HL-60/S4 (cell line): ENCODE measurements around the gene RALGDS.
"Not testable (repeated sequence)": the region's sequence is repeated elsewhere in the genome, so short reads cannot be mapped to it uniquely, and the experiment has no call there.

Source experiments
- in situ Hi-C: fragments of 300-500 bp; cut with MboI; formaldehyde crosslinking; loops from 2 replicates; pipeline ENCODE4 v1.14.3; 2022; ENCODE audit warnings: low sequenced_read_pairs

RALGDS gene

DNA sequence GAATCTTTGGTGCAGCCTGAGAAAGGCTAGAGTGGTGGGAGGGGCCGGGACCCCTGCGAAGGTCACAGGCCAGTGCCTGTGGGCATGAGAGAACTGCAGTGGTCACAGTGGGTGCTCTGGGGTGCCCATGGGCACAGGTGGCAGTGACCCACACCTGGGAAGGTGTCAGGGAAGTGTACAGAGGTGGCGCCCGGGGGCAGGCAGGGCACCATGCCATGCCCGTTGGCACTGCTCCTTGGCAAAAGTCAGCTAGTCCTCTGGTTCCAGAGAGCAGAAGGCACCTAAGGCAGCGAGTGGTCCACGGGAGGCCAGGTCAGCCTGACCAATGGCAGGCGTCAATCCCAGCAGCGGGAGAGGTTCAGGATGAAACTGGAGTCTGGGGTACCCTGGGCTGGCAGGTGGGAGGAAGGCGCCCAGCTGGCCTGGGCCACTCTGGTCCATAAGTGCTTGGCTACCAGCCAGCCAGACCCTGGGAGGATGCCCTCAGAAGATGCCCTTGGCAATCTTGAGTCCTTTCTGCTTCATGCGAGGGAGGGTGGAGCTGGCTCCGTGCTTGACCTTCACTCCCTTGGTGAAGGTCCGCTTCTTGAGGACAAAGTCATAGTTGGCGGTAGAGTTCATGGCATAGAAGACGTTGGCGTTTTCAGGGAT, 22.8 kb downstream of the RALGDS start:
- in situ Hi-C loops, result no loop called here

DNA sequence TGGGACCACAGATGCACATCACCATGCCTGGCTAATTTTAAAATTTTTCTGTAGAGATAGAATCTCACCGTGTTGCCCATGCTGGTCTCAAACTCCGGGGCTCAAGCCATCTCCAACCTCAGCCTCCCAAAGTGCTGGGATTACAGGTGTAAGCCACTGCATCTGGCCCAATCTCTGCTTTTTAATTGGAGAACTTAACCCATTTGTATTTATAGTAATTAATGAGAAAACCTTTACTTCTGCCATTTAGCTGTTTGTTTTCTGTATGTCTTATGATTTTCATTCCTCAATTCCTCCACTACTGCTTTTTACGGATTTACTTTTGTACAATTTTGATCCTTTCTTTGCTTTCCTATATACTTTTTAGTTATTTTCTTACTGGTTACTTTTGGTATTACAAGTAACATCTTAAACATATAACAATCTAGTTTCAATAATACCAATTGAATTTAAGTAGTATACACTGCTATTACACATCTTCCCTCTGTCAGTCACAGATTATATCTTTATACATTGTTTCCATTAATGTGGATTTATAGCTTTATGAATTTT, 26.1 kb downstream of the RALGDS start:
- in situ Hi-C loops, result no loop called here

DNA sequence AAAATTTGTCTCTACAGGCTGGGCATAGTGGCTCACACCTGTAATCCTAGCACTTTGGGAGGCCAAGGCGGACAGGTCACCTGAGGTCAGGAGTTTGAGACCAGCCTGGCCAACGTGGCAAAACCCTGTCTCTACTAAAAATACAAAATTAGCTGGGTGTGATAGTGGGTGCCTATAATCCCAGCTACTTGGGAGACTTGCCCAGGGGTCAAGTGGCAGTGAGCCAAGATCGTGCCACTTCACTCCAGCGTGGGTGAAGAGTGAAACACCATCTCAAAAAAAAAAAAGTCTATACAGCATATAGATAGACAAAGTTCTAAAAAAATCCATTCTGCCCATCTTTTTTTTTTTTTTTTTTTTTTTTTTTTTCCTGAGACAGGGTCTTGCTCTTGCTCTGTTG, 26.7 kb downstream of the RALGDS start:
- in situ Hi-C loops, result not testable (repeated sequence)

DNA sequence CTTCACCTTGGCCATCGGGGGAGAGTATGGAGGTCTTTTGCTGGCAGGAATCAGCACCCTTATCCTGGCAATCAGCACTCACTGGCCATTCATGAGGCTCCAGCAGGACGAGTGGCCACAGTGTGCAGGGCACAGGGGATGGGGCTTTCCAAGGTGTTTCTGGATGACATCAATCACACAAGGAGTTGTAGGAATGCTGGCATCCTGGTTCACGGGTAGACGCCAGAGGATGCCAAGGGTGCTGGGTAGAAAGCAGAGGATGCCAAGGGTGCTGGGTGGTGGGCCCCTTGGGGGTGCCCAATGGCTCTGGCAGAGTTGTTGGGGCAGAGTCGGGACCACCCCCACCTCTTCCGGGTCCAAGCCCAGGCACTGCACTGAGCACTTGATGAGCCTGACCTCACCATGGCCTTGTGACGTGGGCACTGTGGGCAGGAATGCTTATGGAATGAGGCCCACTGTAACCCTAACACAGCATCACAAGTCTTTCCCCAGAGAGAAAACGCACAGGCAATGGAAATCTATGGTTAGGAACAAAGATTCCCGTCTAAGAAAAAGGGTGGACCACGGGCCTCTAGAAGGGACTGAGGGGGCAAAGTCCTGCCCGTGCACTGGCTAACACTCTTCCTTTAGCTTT, 30.2 kb downstream of the RALGDS start:
- in situ Hi-C loops, result no loop called here

DNA sequence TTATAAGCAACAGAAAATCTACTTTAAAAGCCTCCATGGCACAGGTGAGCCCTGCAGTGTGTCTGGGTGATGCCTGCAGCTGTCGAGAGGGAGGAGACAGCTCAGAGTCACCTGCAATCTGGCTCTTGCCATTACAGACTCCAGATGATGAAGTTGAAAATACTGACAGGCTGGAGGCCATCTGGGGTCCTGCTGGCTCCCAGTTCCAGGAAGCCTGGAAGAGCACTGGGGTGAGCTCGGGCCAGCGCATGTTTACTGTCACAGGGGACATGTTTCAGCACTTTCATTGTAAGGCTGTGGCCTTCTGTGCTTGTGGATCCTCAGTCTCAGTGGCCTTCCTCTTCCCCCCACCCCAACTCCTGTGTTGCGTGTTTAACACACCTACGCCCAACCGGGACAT, 30.9 kb downstream of the RALGDS start:
- in situ Hi-C loops, result no loop called here

DNA sequence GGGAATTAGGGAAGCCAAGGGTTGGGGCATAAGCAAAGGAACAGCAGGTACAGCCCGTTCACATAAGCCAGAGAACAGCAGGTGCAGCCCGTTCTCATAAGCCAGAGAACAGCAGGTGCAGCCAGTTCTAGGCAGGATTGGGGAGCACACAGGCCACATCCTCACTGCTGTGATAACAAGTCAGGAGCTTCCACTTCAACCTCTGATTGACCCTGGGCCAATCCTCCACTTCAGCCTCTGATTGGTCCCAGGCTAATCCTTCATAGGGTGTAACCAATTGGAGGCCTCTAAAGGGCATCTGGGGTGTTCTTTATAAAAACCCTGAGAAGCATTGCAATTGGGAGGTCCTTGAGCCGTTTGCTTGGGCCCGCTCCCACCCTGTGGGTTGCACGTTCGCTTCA, 31.8 kb downstream of the RALGDS start:
- in situ Hi-C loops, result no loop called here

DNA sequence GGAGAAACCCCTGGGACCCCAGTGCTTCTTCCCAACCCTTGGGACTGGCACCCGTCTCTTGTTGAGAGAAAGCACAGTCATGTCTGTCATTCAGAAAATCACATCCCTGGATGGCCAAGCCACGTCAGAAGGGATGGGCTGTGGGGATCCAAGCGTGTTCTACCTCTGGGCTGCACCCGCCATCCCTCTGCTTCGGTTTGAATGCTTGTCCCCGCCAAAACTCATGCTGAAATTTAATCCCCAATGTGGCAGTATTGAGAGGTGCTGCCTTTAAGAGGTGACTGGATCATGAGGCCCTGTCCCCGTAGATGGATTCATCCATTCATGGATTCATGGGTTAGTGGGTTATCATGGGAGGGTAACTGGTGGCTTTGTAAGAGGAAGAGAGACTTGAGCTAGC, 32.3 kb downstream of the RALGDS start:
- in situ Hi-C loops, result no loop called here

DNA sequence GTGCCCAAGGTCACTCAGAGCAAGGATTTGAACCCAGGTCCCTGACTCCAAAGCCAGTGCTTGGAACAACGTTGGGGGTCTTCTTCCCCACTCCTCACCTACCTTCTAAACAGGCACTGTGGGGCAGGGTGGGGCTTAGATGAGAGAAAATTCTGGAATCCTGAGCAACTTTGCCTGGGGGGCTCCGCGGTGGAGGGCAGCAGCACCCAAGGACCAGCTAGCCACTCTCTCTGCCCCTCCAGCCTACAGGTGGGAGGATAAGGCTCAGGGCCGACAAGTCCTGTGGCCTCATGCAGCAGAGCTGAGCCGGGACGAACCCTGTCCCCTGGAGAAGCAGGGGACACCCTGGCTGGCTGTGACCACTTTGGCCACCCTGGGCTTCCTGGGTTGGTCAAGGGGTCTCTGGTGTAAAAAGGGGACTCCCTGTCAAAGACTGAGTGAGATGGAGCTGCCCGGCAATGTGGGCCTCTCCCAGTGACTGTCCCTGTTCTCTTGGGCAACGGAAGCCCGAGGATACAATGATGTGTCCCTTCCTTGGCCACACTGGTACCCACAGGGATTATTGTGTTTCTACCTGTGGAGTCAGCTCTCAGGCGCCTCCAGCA, 32.8 kb downstream of the RALGDS start:
- in situ Hi-C loops, result no loop called here

DNA sequence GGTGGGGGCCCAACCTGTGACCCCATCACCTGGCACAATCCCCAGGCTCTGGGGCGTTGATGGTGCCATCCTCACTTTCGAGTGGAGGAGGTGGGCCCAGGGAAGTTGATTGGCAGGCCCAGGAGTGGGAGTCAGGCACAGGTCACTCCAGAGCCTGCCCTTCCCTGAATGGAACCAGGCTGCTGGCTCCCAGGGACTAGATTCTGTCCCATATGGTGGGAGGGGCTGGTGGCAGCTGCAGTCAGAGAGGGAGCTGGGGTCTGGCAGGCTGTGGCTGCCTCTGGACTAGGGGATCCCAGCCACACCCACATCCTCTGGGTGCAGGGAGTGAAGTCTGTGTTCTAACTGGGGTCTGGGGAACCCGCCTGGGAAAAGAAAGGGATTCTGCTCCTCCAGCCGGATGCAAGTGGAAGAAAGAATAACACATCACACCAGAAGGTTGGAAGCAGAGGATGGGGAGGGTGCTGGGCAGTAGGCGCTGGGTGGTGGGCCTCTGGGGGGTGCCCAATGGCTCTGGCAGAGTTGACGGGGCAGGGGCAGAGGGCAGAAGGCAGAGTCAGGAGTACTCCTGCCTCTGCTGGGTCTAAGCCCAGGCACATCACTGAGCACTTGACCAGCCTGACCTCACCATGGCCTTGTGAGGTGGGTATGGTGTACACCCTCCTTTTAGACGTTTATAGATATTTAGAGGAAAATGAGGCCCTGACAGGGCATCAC, 33.5 kb downstream of the RALGDS start:
- in situ Hi-C loops, result no loop called here

DNA sequence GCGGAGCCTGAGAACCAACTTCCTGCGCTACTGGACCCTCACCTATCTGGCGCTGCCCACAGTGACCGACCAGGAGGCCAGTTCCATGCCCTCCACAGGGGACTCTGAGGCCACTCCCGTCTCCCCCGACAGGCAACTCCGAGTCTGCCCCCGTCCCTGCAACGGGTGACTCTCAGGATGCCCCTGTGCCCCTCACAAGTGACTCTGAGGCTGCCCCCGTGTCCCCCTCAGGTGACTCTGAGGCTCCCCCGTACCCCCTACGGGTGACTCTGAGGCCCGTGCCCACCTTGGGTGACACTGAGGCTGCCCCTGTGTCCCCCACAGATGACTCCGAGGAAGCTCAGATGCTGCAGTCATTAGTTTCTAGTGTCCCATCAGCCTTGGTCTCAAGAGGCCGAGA, 34.1 kb downstream of the RALGDS start:
- in situ Hi-C loops, result no loop called here

DNA sequence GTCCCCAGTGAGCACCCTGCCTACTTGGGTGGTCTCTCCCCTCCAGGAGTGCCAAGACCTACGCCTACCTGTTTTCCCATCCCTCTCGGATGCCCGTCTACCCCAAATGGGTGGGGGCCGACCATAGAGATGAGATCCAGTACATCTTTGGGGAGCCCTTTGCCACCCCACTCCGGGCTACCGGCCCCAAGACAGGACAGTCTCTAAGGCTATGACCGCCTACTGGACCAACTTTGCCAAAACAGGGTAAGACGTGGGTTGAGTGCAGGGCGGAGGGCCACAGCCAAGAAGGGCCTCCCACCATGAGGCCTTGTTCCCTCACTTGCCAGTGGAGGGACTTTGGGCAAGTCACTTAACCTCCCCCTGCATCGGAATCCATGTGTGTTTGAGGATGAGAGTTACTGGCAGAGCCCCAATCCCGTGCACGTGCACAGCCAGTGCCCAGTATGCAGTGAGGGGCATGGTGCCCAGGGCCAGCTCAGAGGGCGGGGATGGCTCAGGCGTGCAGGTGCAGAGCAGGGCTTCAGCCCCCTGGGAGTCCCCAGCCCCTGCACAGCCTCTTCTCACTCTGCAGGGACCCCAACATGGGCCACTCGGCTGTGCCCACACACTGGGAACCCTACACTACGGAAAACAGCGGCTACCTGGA, 34.7 kb downstream of the RALGDS start:
- in situ Hi-C loops, result not testable (repeated sequence)

DNA sequence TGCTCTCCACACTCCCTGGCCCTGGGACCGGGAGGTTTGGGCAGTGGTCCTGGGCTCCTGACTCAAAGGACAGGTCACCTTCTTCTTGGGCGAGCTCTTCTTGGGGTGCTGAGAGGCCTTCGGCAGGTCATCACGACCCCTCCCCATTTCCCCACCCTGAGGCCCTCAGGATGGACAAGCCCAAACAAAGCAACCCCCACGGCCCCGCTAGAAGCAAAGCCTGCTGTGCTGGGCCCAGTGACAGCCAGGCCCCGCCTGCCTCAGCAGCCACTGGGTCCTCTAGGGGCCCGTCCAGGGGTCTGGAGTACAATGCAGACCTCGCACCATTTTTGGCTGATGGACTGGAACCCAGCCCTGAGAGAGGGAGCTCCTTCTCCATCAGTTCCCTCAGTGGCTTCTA, 37.4 kb downstream of the RALGDS start:
- in situ Hi-C loops, result not testable (repeated sequence)

DNA sequence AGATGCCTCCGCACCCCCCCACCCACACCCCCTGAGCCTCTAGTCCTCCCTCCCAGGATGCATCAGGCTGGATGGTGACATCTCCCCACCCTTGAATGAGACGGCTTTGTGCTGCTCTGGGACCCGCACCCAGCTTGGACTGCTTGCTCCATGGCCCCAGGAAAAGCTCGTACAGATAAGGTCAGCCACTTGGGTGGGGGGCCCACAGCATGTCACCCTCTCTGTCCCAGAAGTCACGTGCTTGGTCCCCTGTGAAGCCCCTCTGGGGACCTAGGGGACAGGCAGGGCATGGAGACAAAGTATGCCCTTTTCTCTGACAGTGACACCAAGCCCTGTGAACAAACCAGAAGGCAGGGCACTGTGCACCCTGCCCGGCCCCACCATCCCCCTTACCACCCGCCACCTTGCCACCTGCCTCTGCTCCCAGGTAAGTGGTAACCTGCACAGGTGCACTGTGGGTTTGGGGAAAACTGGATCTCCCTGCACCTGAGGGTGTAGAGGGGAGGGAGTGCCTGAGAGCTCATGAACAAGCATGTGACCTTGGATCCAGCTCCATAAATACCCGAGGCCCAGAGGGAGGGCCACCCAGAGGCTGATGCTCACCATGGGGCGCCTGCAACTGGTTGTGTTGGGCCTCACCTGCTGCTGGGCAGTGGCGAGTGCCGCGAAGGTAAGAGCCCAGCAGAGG, 38.9 kb downstream of the RALGDS start:
- in situ Hi-C loops, result not testable (repeated sequence)

DNA sequence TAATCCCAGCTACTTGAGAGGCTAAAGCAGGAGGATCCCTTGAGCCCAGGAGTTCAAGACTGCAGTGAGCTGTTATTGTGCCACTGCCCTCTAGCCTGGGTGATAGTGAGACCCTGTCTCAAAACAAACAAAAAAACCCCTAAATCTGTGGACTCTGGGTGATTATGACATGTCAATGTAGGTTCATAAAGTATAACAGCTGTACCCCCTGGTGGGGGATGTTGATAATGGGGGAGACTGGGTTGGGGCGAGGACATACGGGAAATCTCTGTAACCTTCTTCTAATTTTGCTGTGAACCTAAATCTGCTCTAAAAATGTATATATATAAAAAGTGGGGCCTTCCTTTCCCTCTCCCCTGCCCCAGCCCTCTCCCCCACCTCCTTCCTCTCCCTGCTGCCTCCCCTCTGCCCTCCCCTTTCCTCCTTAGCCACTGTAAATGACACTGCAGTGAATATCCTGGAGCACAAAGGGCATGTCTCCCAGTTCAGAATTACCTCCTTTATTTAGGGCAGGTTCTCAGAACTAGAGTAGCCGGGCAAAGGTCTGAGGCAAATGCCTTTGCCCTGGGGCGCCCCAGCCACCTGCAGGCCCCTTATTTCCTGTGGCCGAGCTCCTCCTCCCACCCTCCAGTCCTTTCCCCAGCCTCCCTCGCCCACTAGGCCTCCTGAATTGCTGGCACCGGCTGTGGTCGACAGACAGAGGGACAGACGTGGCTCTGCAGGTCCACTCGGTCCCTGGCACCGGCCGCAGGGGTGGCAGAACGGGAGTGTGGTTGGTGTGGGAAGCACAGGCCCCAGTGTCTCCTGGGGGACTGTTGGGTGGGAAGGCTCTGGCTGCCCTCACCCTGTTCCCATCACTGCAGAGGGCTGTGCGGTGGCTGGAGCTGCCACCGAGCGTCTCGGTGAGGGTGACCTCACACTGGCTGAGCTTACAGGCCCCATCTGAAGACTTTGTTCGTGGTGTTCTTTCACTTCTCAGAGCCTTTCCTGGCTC, 40.0 kb downstream of the RALGDS start:
- in situ Hi-C loops, result not testable (repeated sequence)

DNA sequence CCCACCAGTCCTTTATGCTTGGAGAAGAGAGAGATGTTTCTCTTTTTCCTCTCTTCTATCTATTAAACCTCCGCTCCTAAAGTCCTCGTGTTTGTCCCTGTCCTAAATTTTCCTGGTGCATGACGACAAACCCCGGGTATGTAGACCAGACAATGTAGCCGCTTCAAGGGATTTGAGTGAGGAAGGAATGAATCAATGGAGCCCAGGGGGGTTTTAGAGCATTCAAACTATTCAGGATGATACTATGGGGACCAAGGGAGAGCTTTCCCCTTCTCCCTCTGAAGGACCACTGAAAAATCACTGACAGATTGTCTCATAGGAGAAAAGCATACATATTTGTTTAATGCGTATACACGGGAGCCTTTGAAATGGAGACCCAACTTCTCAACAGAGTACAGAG, 40.9 kb downstream of the RALGDS start:
- in situ Hi-C loops, result no loop called here

DNA sequence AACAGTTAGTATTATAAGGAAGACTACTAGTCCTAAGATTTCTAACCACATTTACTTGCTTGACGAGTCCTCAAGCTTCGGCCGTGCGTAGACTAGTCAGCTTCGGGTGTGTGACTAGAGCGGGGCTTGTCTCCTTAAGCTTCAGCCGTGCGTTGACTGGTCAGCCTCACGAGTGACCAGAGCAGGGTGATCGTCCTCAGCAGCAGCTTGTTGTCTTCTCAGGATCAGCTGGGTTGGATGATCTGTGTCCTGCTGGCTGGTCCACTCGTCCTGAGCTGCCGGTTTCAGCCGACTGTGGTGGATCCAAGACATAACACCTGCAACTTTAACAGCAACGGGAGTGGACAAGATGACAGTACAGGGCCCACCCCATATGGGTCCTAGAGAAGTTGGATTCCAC, 42.6 kb downstream of the RALGDS start:
- in situ Hi-C loops, result no loop called here

DNA sequence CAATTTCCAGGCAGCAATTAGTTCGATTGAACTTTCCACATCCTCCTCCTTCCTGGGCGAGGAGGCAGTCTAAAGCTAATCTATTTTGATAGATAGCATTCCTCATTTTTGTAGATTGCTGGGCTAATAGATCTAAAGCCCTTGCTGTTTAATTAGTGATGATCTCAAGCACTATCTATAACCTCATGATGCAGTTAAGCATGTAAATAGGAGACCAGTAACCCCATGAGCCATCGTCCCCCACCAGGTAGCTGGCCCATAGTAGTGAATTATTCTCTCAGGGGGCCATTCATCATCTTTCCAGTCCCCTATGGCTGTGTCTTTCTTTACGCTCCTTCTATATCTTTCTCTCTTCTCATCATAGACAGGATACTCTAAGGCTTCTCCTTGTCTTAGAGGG, 44.3 kb downstream of the RALGDS start:
- in situ Hi-C loops, result no loop called here

DNA sequence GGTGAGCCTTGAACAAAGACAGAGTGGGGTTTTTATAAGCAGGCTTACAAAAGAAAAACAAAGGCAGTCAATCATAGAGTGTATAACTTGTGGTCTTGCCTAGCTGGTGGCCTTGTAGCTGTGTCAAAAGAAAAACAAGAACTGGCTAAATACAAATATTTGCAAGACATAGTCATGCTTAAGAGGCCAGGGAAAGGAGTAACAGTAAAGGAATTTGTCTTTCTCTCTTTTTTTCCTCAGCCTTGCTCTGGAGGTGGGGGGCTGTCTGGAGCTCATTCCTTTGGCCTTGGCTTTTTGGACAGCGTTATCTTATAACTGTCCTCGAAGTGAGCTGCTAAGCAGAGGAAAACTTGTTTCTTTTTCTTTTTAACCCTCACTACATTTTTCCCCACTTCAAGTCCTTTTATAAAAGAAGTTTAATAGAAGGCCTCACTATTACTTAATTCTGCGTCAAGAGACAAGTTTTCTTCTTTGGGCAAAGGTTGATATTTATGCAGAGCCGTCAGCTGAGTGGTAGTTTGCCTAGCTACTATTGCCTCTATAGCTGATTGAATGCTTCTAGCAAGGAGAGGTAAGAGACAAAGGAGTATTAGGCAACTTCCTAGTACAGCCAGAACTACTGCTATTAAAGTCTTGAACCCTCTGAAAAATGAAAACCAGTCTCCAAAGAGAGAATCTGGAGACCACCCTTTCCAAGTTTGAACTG, 45.0 kb downstream of the RALGDS start:
- in situ Hi-C loops, result no loop called here
